Endodermal cell (in vitro differentiated cells): Measurements from ENCODE around the gene ARPIN. TPM values are rescaled to one million over a fixed set of nuclear protein-coding genes. Genes with fewer than 3 reads are reported as not detected.

ENCODE experiments used
- DNase-seq: peaks from one replicate; pipeline ENCODE4 v3.0.0-alpha.2; 2017
- H3K27ac ChIP-seq: 2 replicates; pipeline ENCODE4 v1.5.1; 2013; ENCODE audit warnings: mild to moderate bottlenecking, low read depth, low read length, moderate library complexity
- H3K27me3 ChIP-seq: 2 replicates; pipeline ENCODE4 v1.6.1; 2013; ENCODE audit warnings: mild to moderate bottlenecking, low read length, moderate library complexity; ENCODE audit not compliant: insufficient read depth, control insufficient read depth, poor library complexity, severe bottlenecking
- H3K36me3 ChIP-seq: 2 replicates; pipeline ENCODE4 v1.7.0; 2013; ENCODE audit warnings: mild to moderate bottlenecking, low read length, moderate library complexity; ENCODE audit not compliant: control insufficient read depth, insufficient read depth
- H3K4me1 ChIP-seq: one replicate; pipeline ENCODE4 v1.7.0; 2013; ENCODE audit warnings: low read length; ENCODE audit not compliant: control insufficient read depth, insufficient read depth
- H3K4me3 ChIP-seq: 2 replicates; pipeline ENCODE4 v1.5.1; 2013; ENCODE audit warnings: mild to moderate bottlenecking, low read length, moderate library complexity
- H3K9ac ChIP-seq: 2 replicates; pipeline ENCODE4 v1.6.1; 2013; ENCODE audit warnings: mild to moderate bottlenecking, low read length, moderate library complexity; ENCODE audit not compliant: poor library complexity, severe bottlenecking; ENCODE audit errors: extremely low read depth
- H3K9me3 ChIP-seq: 2 replicates; pipeline ENCODE4 v1.6.1; 2013; ENCODE audit warnings: mild to moderate bottlenecking, low read length, moderate library complexity; ENCODE audit not compliant: control insufficient read depth
- H3K27ac Mint-ChIP-seq: 2 replicates; pipeline ENCODE4 v1.8.0; 2020; ENCODE audit warnings: mixed read lengths
- H3K27me3 Mint-ChIP-seq: 2 replicates; pipeline ENCODE4 v1.8.0; 2021; ENCODE audit warnings: mild to moderate bottlenecking, mixed read lengths; ENCODE audit not compliant: insufficient read depth
- H3K36me3 Mint-ChIP-seq: 2 replicates; pipeline ENCODE4 v1.8.0; 2020; ENCODE audit warnings: low read depth, mixed read lengths
- H3K4me1 Mint-ChIP-seq: 2 replicates; pipeline ENCODE4 v1.8.0; 2020; ENCODE audit warnings: mixed read lengths
- H3K4me3 Mint-ChIP-seq: 2 replicates; pipeline ENCODE4 v1.8.0; 2020; ENCODE audit warnings: mild to moderate bottlenecking, moderate library complexity, mixed read lengths
- H3K9me3 Mint-ChIP-seq: 2 replicates; pipeline ENCODE4 v1.8.0; 2020; ENCODE audit warnings: mild to moderate bottlenecking, mixed read lengths
- CTCF ChIP-seq: fragments of 200-600 bp; sonication (generic); conservative IDR thresholded peaks from 2 replicates; pipeline ENCODE4 v1.5.0; 2021; ENCODE audit warnings: antibody characterized with exemption, mild to moderate bottlenecking
- WGBS, 2 experiments: methylation state at CpG; one replicate each; pipeline versions ENCODE4 v1.1.5 to v1.1.7; 2013; ENCODE audit warnings: missing lambda C conversion rate in 2 of 2, mixed read lengths in 1 of 2; ENCODE audit not compliant: insufficient coverage in 1 of 2, insufficient read length in 1 of 2; 5-methylcytosine and 5-hydroxymethylcytosine counted together
- total RNA-seq, 2 donors: library from RNA; stranded (reverse); fragmentation: NEBNext Ultra II Directional in 1 of 2; extraction: Animal tissue kit (Norgen Biotek cat#: 25700) in 1 of 2; gene quantifications; 2 replicates in 1 of 2; 3 replicates in 1 of 2; pipeline ENCODE4 v1.2.1, GENCODE V29; 2021

Gene ARPIN
- total RNA-seq, 2 donors from 2014 or later = 6.9 to 11.2 TPM

GRCh38 chr15:89937365-89938350 lies 24.9 kb upstream of the ARPIN start:
- H3K27ac ChIP-seq = no peak overlapping the region
- H3K4me3 ChIP-seq = no peak overlapping the region
- Mint-ChIP-seq H3K27me3 (no peaks in the 10 kb centered on the region), H3K27ac (no peak overlapping the region), H3K4me3 (no peak overlapping the region), H3K4me1 (no peaks in the 10 kb centered on the region), H3K36me3 (no peaks in the 10 kb centered on the region), H3K9me3 (no peaks in the 10 kb centered on the region)
- no peaks in the 10 kb centered on the region for H3K27me3 ChIP-seq
- 92 to 95% methylated on average over 7 of the region's 10 CpGs for WGBS, 2 experiments
- no peaks in the 10 kb centered on the region for H3K4me1 ChIP-seq
- no peaks in the 10 kb centered on the region for H3K9me3 ChIP-seq
- H3K9ac ChIP-seq = no peak overlapping the region
- no peak for DNase-seq
- no peaks in the 10 kb centered on the region for H3K36me3 ChIP-seq
- TF ChIP-seq CTCF = no peak

- no peak overlapping the region for H3K4me3 Mint-ChIP-seq
- Histone ChIP-seq H3K27me3 (no peaks in the 10 kb centered on the region), H3K4me3 (no peak overlapping the region), H3K9ac (no peak overlapping the region), H3K27ac (no peak overlapping the region), H3K36me3 (no peaks in the 10 kb centered on the region), H3K4me1 (no peaks in the 10 kb centered on the region), H3K9me3 (no peaks in the 10 kb centered on the region)
- no peaks in the 10 kb centered on the region for H3K36me3 Mint-ChIP-seq
- no peak overlapping the region for H3K27ac Mint-ChIP-seq
- no peaks in the 10 kb centered on the region for H3K4me1 Mint-ChIP-seq
- no peak for DNase-seq
- H3K27me3 Mint-ChIP-seq = no peaks in the 10 kb centered on the region
- no peaks in the 10 kb centered on the region for H3K9me3 Mint-ChIP-seq
- 93 to 96% methylated on average over 12 to 14 of the region's 14 CpGs for WGBS, 2 experiments
- TF ChIP-seq CTCF = no peak
Measured at GRCh38 chr15:89936786-89937265, 24.1 kb upstream of the ARPIN start.

- no peaks in the 10 kb centered on the region for H3K4me1 Mint-ChIP-seq
- no peak overlapping the region for H3K4me3 Mint-ChIP-seq
- no peaks in the 10 kb centered on the region for H3K9me3 ChIP-seq
- no peaks in the 10 kb centered on the region for H3K36me3 Mint-ChIP-seq
- H3K9ac ChIP-seq = no peak overlapping the region
- no peak for DNase-seq
- 95 to 97% methylated on average over 5 to 8 of the region's 8 CpGs for WGBS, 2 experiments
- no peak for TF ChIP-seq CTCF
- H3K4me1 ChIP-seq = no peaks in the 10 kb centered on the region
- H3K36me3 ChIP-seq = no peaks in the 10 kb centered on the region
- no peak overlapping the region for H3K27ac Mint-ChIP-seq
- no peak overlapping the region for H3K27ac ChIP-seq
- H3K9me3 Mint-ChIP-seq = no peaks in the 10 kb centered on the region
- H3K27me3 ChIP-seq = no peaks in the 10 kb centered on the region
- no peaks in the 10 kb centered on the region for H3K27me3 Mint-ChIP-seq
- H3K4me3 ChIP-seq = no peak overlapping the region
Measured at GRCh38 chr15:89936051-89936785, 23.5 kb upstream of the ARPIN start.
